Left lobe of liver (tissue), 2 donors: ENCODE data around the gene CALU. TPM values are rescaled to one million over a fixed set of nuclear protein-coding genes. Genes with fewer than 3 reads are reported as not detected.

Experiments used
- ATAC-seq: fragments of 200-7000 bp; cut with Tn5 transposase; one replicate; pipeline ENCODE4 v1.9.1; 2020; ENCODE audit warnings: mild to moderate bottlenecking, moderate library complexity
- DNase-seq: peaks from one replicate; pipeline ENCODE4 v3.0.0-alpha.2; 2020; ENCODE audit warnings: low spot score
- total RNA-seq: library from RNA; stranded (reverse); gene quantifications from one replicate; pipeline ENCODE4 v1.2.1, GENCODE V29; 2021
- donor health status: DM: no; HTN: no; CAD: no; lungs with moderate emphysema.
- donor health status: DM: no; HTN: yes; CAD: no.

The CALU gene
- 27.5 TPM for total RNA-seq

- peak; percentile 97 for DNase-seq
These were observed at the start of gene CALU for GRCh38 chr7:128739048-128739962. Gene CALU (plus strand): TSS chr7:128739359. CDS start chr7:128748584, 9,225 bp downstream.

GRCh38 chr7:128691227-128691626 is 47.9 kb upstream of the CALU start:
- ATAC-seq (no peak), DNase-seq (no peak)

More at GRCh38 chr7:128739048-128739962, at the start of gene CALU:
- peak; percentile 95 for ATAC-seq

- DNase-seq (no peak), ATAC-seq (no peak)
These were observed 46.4 kb upstream of the CALU start for GRCh38 chr7:128692623-128693270.

- ATAC-seq: no peak
- no peak for DNase-seq
These were observed 45.7 kb upstream of the CALU start for GRCh38 chr7:128693373-128694015.

GRCh38 chr7:128694738-128695137 is 44.4 kb upstream of the CALU start:
- DNase-seq: no peak
- no peak for ATAC-seq

GRCh38 chr7:128697302-128697905 is 41.8 kb upstream of the CALU start:
- ATAC-seq (peak; percentile 57), DNase-seq (no peak)

- no peak for ATAC-seq
- no peak for DNase-seq
These were observed 39.9 kb upstream of the CALU start for GRCh38 chr7:128699196-128699712.

- ATAC-seq: no peak
- no peak for DNase-seq
These were observed 39.3 kb upstream of the CALU start for GRCh38 chr7:128699895-128700294.

GRCh38 chr7:128701062-128701785 is 37.9 kb upstream of the CALU start:
- ATAC-seq (no peak), DNase-seq (no peak)

- no peak for ATAC-seq
- no peak for DNase-seq
These were observed 35.4 kb upstream of the CALU start for GRCh38 chr7:128703609-128704241.

GRCh38 chr7:128705891-128706333 is 33.2 kb upstream of the CALU start:
- ATAC-seq (peak; percentile 40), DNase-seq (no peak)

- ATAC-seq (no peak), DNase-seq (no peak)
These were observed 31.4 kb upstream of the CALU start for GRCh38 chr7:128707752-128708151.

GRCh38 chr7:128708235-128708634 is 30.9 kb upstream of the CALU start:
- ATAC-seq (no peak), DNase-seq (no peak)

GRCh38 chr7:128708824-128709223 is 30.3 kb upstream of the CALU start:
- no peak for DNase-seq
- no peak for ATAC-seq

- ATAC-seq (no peak), DNase-seq (no peak)
These were observed 28.7 kb upstream of the CALU start for GRCh38 chr7:128710481-128710880.

GRCh38 chr7:128713794-128714193 is 25.4 kb upstream of the CALU start:
- ATAC-seq: no peak
- DNase-seq: no peak

- ATAC-seq (peak; percentile 48), DNase-seq (no peak)
These were observed 24.3 kb upstream of the CALU start for GRCh38 chr7:128714701-128715495.

GRCh38 chr7:128718967-128719642 is 20.1 kb upstream of the CALU start:
- DNase-seq: no peak
- ATAC-seq: no peak
